ENCODE data around the gene SHISAL1. TPM values are rescaled to one million over a fixed set of nuclear protein-coding genes. Genes with fewer than 3 reads are reported as not detected.

Gene SHISAL1
- total and polyA plus RNA-seq, 2 donors (not counting 3 experiments of a cell fraction or from before 2014, with no cell fraction given): 0.01 to 0.07 TPM

GRCh38 chr22:44272401-44272771 is 40.4 kb downstream of the SHISAL1 start:
- no peaks in the 10 kb centered on the region for H3K36me3 ChIP-seq (ENCODE audit: control insufficient read depth in 2 of 2, extremely low read depth in 1 of 2, insufficient read depth in 2 of 2, low read length in 2 of 2)
- H3K79me2 ChIP-seq (ENCODE audit: control insufficient read depth, insufficient read depth, low read length): no peaks in the 10 kb centered on the region
- H4K20me1 ChIP-seq (replicated peaks; ENCODE audit: control insufficient read depth, extremely low read depth, insufficient read depth, low read length): no peaks in the 10 kb centered on the region
- no peak overlapping the region for H3K9ac ChIP-seq (replicated peaks; ENCODE audit: extremely low read depth, insufficient read depth, low read length)
- no peaks in the 10 kb centered on the region for H3K9me1 ChIP-seq (replicated peaks; ENCODE audit: control insufficient read depth, extremely low read depth, insufficient read depth, low read length)
- no peak overlapping the region for H2AFZ ChIP-seq (ENCODE audit: low read depth, low read length)
- ChIA-PET POLR2A (no interaction called here), CTCF (no interaction called here)
- no peak for DNase-seq (ENCODE audit: low read depth, low spot score)
- FAIRE-seq: no peak
- no TSS peak for BruUV-seq (replicated peaks)
- intact Hi-C loops (cut with micrococcal nuclease): no loop called here
- no peak overlapping the region for H3K27ac ChIP-seq (ENCODE audit: insufficient read depth, low read depth, low read length)
- TF ChIP-seq EZH2 (IDR thresholded peaks at IDR 0.05; ENCODE audit: borderline replicate concordance, low read depth, low read length, severe bottlenecking) (no peak), CTCF (IDR thresholded peaks at IDR 0.05; ENCODE audit: extremely low read depth in 1 of 2, insufficient read depth in 1 of 2, low read depth in 1 of 2, low read length in 2 of 2) (no peak), FOS (IDR thresholded peaks at IDR 0.05; ENCODE audit: borderline replicate concordance, insufficient read depth, low read length) (no peak), MYC (IDR thresholded peaks at IDR 0.05; ENCODE audit: low read depth, low read length) (no peak), GATA2 (IDR thresholded peaks at IDR 0.05; ENCODE audit: insufficient read depth, insufficient read length, low read depth, low read length) (no peak), POLR2AphosphoS5 (IDR thresholded peaks at IDR 0.05; ENCODE audit: insufficient read depth, low read depth, low read length) (no peak), POLR2A (IDR thresholded peaks at IDR 0.05; ENCODE audit: low read depth, low read length) (no peak), JUN (IDR thresholded peaks at IDR 0.05; ENCODE audit: borderline replicate concordance, insufficient read depth, insufficient read length, low read depth) (no peak), MAX (IDR thresholded peaks at IDR 0.05; ENCODE audit: insufficient read depth, insufficient read length) (no peak)
- dilution Hi-C loops (cut with MboI; ENCODE audit: extremely low pct_ligation_motif_present, low sequenced_read_pairs): no loop called here
- no peaks in the 10 kb centered on the region for H3K27me3 ChIP-seq (ENCODE audit: control insufficient read depth in 2 of 2, insufficient read depth in 2 of 2, low read length in 2 of 2)
- no peaks in the 10 kb centered on the region for H3K9me3 ChIP-seq (replicated peaks; ENCODE audit: control insufficient read depth, insufficient read depth, low read length)
- H3K4me2 ChIP-seq (ENCODE audit: insufficient read depth, low read length): no peak overlapping the region
- no peaks in the 10 kb centered on the region for H3K4me1 ChIP-seq (ENCODE audit: control insufficient read depth, extremely low read depth, insufficient read depth, low read length)
- no peak overlapping the region for H3K4me3 ChIP-seq (replicated peaks in 1 of 3; ENCODE audit: insufficient read depth in 1 of 3, low read depth in 1 of 3, low read length in 3 of 3)
